A673 (cell line): Measurements from ENCODE around the gene CACNA2D4. TPM values are rescaled to one million over a fixed set of nuclear protein-coding genes. Genes with fewer than 3 reads are reported as not detected.

Experiments used
- BruUV-seq: library from RNA; stranded (reverse); fragments of 400-500 nt; replicated peaks from 2 replicates; lab custom pipeline; 2021; lab: Mats Ljungman, UMichigan
- CTCF ChIA-PET: fragments of 300-600 bp; sonication (Branson Sonifier 250); formaldehyde crosslinking; loops from one replicate; lab custom pipeline; 2022; ENCODE audit warnings: antibody characterized with exemption; lab: Charles Lee
- POLR2A ChIA-PET: fragments of 300-600 bp; sonication (Branson Sonifier 250); formaldehyde crosslinking; loops from one replicate; lab custom pipeline; 2022; ENCODE audit warnings: antibody characterized with exemption; ENCODE audit not compliant: low non-redundant PET; lab: Charles Lee
- DNase-seq: peaks from one replicate; pipeline ENCODE4 v3.0.0-alpha.2; 2015; ENCODE audit warnings: low spot score
- H3K27ac ChIP-seq: fragments of 200-600 bp; sonication (generic); 2 replicates; pipeline ENCODE4 v1.5.1; 2016; ENCODE audit warnings: mixed run types, low read depth, mild to moderate bottlenecking, mixed read lengths, antibody characterized with exemption, low read length; ENCODE audit not compliant: poor library complexity, severe bottlenecking
- H3K27me3 ChIP-seq: fragments of 200-600 bp; sonication (generic); replicated peaks from 2 replicates; pipeline ENCODE4 v1.6.1; 2017; ENCODE audit warnings: mixed run types, low read depth, mild to moderate bottlenecking, mixed read lengths, antibody characterized with exemption, low read length; ENCODE audit not compliant: insufficient read depth, poor library complexity
- H3K36me3 ChIP-seq: fragments of 200-600 bp; sonication (generic); 2 replicates; pipeline ENCODE4 v1.6.1; 2016; ENCODE audit warnings: mixed run types, mild to moderate bottlenecking, mixed read lengths, antibody characterized with exemption, low read length; ENCODE audit not compliant: insufficient read depth, poor library complexity, severe bottlenecking
- H3K4me1 ChIP-seq: fragments of 200-600 bp; sonication (generic); 2 replicates; pipeline ENCODE4 v1.6.1; 2017; ENCODE audit warnings: mixed run types, mild to moderate bottlenecking, mixed read lengths, antibody characterized with exemption, low read length; ENCODE audit not compliant: insufficient read depth, poor library complexity, severe bottlenecking
- H3K4me3 ChIP-seq: fragments of 200-600 bp; sonication (generic); 2 replicates; pipeline ENCODE4 v1.5.1; 2016; ENCODE audit warnings: low read depth, mixed run types, mild to moderate bottlenecking, mixed read lengths, low read length; ENCODE audit not compliant: poor library complexity, severe bottlenecking
- H3K9me3 ChIP-seq: fragments of 200-600 bp; sonication (generic); 2 replicates; pipeline ENCODE4 v1.6.1; 2016; ENCODE audit warnings: mixed run types, low read depth, mild to moderate bottlenecking, mixed read lengths, antibody characterized with exemption, low read length; ENCODE audit not compliant: poor library complexity, severe bottlenecking
- EZH2 ChIP-seq: fragments of 200-600 bp; sonication (generic); IDR thresholded peaks from 2 replicates; pipeline ENCODE4 v1.6.1; 2017; ENCODE audit warnings: borderline replicate concordance, low read depth, mild to moderate bottlenecking, mixed read lengths, antibody characterized with exemption, low read length; ENCODE audit not compliant: poor library complexity, severe bottlenecking
- intact Hi-C: fragments of 100-400 bp; cut with micrococcal nuclease; formaldehyde crosslinking; loops from one replicate; pipeline ENCODE4 v1.10.0; 2022; ENCODE audit not compliant: unreplicated experiment
- total RNA-seq: library from RNA; stranded (reverse); gene quantifications from 2 replicates; pipeline ENCODE4 v1.2.3, GENCODE V29; 2021
- TF ChIP-seq, protein P1 (sequence below): fragments of 300-800, 200-600 bp; sonication (generic); conservative IDR thresholded peaks from 2 replicates; pipeline ENCODE4 v1.5.1; 2017; ENCODE audit warnings: low read depth, mild to moderate bottlenecking, antibody characterized with exemption, low read length, moderate library complexity, mixed read lengths

The CACNA2D4 gene
- total RNA-seq, 1 experiment from 2014 or later, result 0.41 TPM

DNA sequence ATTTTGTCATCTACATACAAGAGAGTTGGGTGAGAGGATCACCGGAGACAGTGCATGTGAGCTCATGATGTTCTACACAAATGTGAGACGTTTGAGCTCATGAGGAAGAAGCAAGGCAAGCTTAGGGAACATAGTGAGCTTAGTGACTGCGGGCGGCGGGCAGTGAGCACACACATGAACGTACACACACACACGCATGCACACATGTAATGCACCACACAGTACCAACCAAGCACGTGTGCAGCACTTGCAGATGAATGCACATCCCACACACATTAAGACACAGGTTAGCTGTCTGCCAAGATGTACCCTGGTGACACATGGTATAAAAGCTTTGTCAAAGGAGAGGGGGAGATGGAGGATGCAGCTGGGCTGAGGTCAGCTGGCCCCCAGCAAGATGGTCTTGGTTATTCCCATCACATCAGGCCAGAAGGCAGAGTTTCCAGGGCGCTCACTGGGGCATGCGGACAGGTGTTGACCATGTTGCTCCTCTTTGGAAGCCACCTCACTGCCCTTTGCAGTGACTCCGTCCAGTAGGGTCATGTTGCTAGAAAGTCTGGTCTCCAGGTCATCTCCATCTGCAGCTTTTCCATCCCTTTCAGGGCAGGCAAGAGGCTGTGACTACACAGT, 8.7 kb upstream of the CACNA2D4 start:
- H3K4me3 ChIP-seq, result no peak overlapping the region
- POLR2A ChIA-PET, result no interaction called here
- TF ChIP-seq EZH2, result no peak
- TF ChIP-seq, protein P1, sequence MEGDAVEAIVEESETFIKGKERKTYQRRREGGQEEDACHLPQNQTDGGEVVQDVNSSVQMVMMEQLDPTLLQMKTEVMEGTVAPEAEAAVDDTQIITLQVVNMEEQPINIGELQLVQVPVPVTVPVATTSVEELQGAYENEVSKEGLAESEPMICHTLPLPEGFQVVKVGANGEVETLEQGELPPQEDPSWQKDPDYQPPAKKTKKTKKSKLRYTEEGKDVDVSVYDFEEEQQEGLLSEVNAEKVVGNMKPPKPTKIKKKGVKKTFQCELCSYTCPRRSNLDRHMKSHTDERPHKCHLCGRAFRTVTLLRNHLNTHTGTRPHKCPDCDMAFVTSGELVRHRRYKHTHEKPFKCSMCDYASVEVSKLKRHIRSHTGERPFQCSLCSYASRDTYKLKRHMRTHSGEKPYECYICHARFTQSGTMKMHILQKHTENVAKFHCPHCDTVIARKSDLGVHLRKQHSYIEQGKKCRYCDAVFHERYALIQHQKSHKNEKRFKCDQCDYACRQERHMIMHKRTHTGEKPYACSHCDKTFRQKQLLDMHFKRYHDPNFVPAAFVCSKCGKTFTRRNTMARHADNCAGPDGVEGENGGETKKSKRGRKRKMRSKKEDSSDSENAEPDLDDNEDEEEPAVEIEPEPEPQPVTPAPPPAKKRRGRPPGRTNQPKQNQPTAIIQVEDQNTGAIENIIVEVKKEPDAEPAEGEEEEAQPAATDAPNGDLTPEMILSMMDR, result no peak
- CTCF ChIA-PET, result no interaction called here
- no peaks in the 10 kb centered on the region for H3K4me1 ChIP-seq
- no TSS peak for BruUV-seq
- intact Hi-C loops, result no loop called here
- no peak overlapping the region for H3K27ac ChIP-seq
- no peaks in the 10 kb centered on the region for H3K36me3 ChIP-seq
- H3K9me3 ChIP-seq, result no peaks in the 10 kb centered on the region
- no peak for DNase-seq
- no peaks in the 10 kb centered on the region for H3K27me3 ChIP-seq

DNA sequence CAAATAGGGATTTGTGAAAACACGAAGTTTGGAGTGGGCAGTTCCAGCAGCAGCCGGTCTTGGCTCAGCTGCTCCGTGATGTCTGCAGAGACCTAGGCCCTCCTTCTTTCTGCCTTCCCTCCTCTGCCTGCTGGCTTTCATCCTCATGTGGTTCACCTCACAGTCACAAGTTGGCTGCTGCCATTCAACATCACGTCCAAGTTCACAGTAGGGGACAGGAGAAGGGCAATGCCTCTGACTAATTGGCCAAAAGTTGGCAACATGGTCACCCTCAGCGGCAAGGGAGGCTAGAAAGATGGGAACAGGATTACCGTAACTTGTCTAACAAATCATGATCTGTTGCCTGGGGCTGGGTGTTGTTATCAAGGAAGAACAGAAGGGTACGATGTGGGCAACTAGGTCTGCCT, 7.8 kb upstream of the CACNA2D4 start:
- BruUV-seq, result no TSS peak
- ChIA-PET POLR2A (no interaction called here), CTCF (no interaction called here)

DNA sequence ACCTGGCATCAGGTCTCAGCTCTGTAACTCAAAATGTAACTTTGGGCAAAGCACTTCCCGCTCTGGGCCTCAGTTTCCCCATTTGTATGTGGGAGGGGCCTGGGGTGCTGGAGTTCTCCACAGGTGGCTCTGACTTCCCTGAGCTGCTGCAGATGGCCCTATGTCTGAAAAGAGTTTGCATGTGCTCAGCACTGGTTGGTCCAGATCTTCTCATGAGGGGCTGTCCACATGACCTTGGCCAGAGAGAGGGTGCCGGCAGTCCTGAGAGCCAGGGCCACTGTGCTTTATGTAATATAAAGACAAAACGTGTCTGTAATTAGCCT, 7.2 kb upstream of the CACNA2D4 start:
- Histone ChIP-seq H3K27ac (no peak overlapping the region), H3K4me3 (no peak overlapping the region), H3K9me3 (no peaks in the 10 kb centered on the region), H3K27me3 (no peaks in the 10 kb centered on the region), H3K4me1 (no peaks in the 10 kb centered on the region), H3K36me3 (no peaks in the 10 kb centered on the region)
- ChIA-PET POLR2A (no interaction called here), CTCF (no interaction called here)
- TF ChIP-seq EZH2, result no peak
- TF ChIP-seq, protein P1, result no peak
- intact Hi-C loops, result no loop called here
- BruUV-seq, result no TSS peak
- DNase-seq, result no peak

More for the DNA sequence above, 7.8 kb upstream of the CACNA2D4 start:
- DNase-seq, result no peak
- no peaks in the 10 kb centered on the region for H3K27me3 ChIP-seq
- H3K36me3 ChIP-seq, result no peaks in the 10 kb centered on the region
- no peak overlapping the region for H3K4me3 ChIP-seq
- TF ChIP-seq EZH2, result no peak
- TF ChIP-seq, protein P1, result no peak
- H3K4me1 ChIP-seq, result no peaks in the 10 kb centered on the region
- intact Hi-C loops, result no loop called here
- H3K27ac ChIP-seq, result no peak overlapping the region
- no peaks in the 10 kb centered on the region for H3K9me3 ChIP-seq
